Esophagus muscularis mucosa (tissue), 3 donors: Measurements from ENCODE around the gene GFPT2.

Experiments
- CTCF ChIP-seq, 3 experiments: fragments of 200-600 bp in 2 of 3; fragments of 450-650 bp in 1 of 3; sonication (generic) in 2 of 3; IDR thresholded peaks; one replicate each; pipeline ENCODE4 v1.5.1; 2017 to 2019; ENCODE audit warnings: antibody characterized with exemption in 3 of 3, mild to moderate bottlenecking in 2 of 3, moderate library complexity in 1 of 3
- POLR2A ChIP-seq: fragments of 450-650 bp; IDR thresholded peaks from one replicate; pipeline ENCODE4 v1.6.1; 2017; ENCODE audit warnings: antibody characterized with exemption, moderate library complexity, mild to moderate bottlenecking, low read depth
- POLR2AphosphoS5 ChIP-seq, 2 donors: sonication (generic); formaldehyde crosslinking; IDR thresholded peaks; one replicate each; pipeline ENCODE4 v1.6.1; 2017; ENCODE audit warnings: antibody characterized with exemption in 2 of 2

- TF ChIP-seq CTCF (IDR thresholded peaks at IDR 0.05) (no peak), POLR2A (no peak), POLR2AphosphoS5 (IDR thresholded peaks at IDR 0.05) (no peak)
Measured at GRCh38 chr5:180358179-180358578, 5.0 kb upstream of the GFPT2 start.
